HepG2 (cell line): ENCODE data around the gene NR2C1. TPM values are rescaled to one million over a fixed set of nuclear protein-coding genes. Genes with fewer than 3 reads are reported as not detected.

Experiments
- ATAC-seq: fragments of 200-7000 bp; cut with Tn5 transposase; 3 replicates; pipeline ENCODE4 v1.9.1; 2020; ENCODE audit warnings: mild to moderate bottlenecking, moderate library complexity
- BruUV-seq: library from RNA; stranded (reverse); fragments of 400-500 nt; replicated peaks from 2 replicates; lab custom pipeline; 2021; lab: Mats Ljungman, UMichigan
- CTCF ChIA-PET: fragments of 300-600 bp; formaldehyde crosslinking; extraction: SDS; loops from one replicate; lab custom pipeline; 2021; ENCODE audit warnings: low total read pairs, inconsistent platforms, low intra/inter-chr PET ratio; lab: Yijun Ruan, JAX
- POLR2A ChIA-PET: fragments of 350-600 bp; sonication (Branson Sonifier 250); formaldehyde crosslinking; loops from one replicate; lab custom pipeline; 2020; ENCODE audit warnings: antibody characterized with exemption, inconsistent platforms; lab: Yijun Ruan, JAX
- DNase-seq: peaks from one replicate; pipeline ENCODE4 v3.0.0-alpha.2; 2015; ENCODE audit warnings: low spot score
- FAIRE-seq: peaks from 3 replicates; lab custom pipeline; 2011; peaks lifted over from hg19 to GRCh38; lab: Jason Lieb, UNC
- H2AFZ ChIP-seq: one replicate; pipeline ENCODE4 v1.6.1; 2011; ENCODE audit warnings: low read length, inconsistent platforms
- H3K27ac ChIP-seq: fragments of 300-600 bp; 3 replicates; pipeline ENCODE4 v1.8.0; 2011; ENCODE audit warnings: mixed run types, mild to moderate bottlenecking, mixed read lengths, low read length, inconsistent platforms; ENCODE audit not compliant: insufficient read depth; ENCODE audit errors: extremely low read length
- H3K27me3 ChIP-seq, 2 experiments: fragments of 200-600 bp in 1 of 2; 2 replicates in 1 of 2; 3 replicates in 1 of 2; pipeline versions ENCODE4 v1.6.0 to v1.8.0; 2011; ENCODE audit warnings: low read length in 2 of 2, mild to moderate bottlenecking in 2 of 2, moderate library complexity in 2 of 2, inconsistent platforms in 1 of 2; ENCODE audit not compliant: insufficient read depth in 2 of 2, control insufficient read depth in 1 of 2
- H3K36me3 ChIP-seq, 2 experiments: fragments of 200-600 bp in 1 of 2; replicated peaks in 1 of 2; 2 replicates in 1 of 2; 3 replicates in 1 of 2; pipeline versions ENCODE4 v1.5.1 to v1.8.0; 2011; ENCODE audit warnings: low read length in 2 of 2, inconsistent platforms in 1 of 2; ENCODE audit not compliant: insufficient read depth in 2 of 2, control insufficient read depth in 1 of 2
- H3K4me1 ChIP-seq: 2 replicates; pipeline ENCODE4 v1.5.1; 2012; ENCODE audit warnings: low read length, inconsistent platforms; ENCODE audit not compliant: insufficient read depth
- H3K4me2 ChIP-seq: 2 replicates; pipeline ENCODE4 v1.6.0; 2011; ENCODE audit warnings: low read depth, low read length, inconsistent platforms
- H3K4me3 ChIP-seq, 3 experiments: fragments of 200-600 bp in 1 of 3; sonication (generic), shearing (Covaris generic) in 1 of 3; replicated peaks in 1 of 3; 2 replicates each; pipeline ENCODE4 v1.5.1; 2011 to 2016; ENCODE audit warnings: low read length in 3 of 3, inconsistent platforms in 2 of 3, low read depth in 2 of 3, mild to moderate bottlenecking in 2 of 3, control low read depth in 1 of 3, mixed read lengths in 1 of 3; ENCODE audit not compliant: insufficient read depth in 1 of 3
- H3K79me2 ChIP-seq: one replicate; pipeline ENCODE4 v1.6.1; 2011; ENCODE audit warnings: low read length, inconsistent platforms; ENCODE audit not compliant: insufficient read depth
- H3K9ac ChIP-seq: 2 replicates; pipeline ENCODE4 v1.6.0; 2011; ENCODE audit warnings: mild to moderate bottlenecking, low read depth, low read length, inconsistent platforms; ENCODE audit not compliant: insufficient read depth
- H3K9me3 ChIP-seq: 2 replicates; pipeline ENCODE4 v1.5.1; 2012; ENCODE audit warnings: mild to moderate bottlenecking, low read length
- H4K20me1 ChIP-seq: 2 replicates; pipeline ENCODE4 v1.6.0; 2011; ENCODE audit warnings: inconsistent platforms, mild to moderate bottlenecking, low read length, moderate library complexity; ENCODE audit not compliant: insufficient read depth
- CCDC6 ChIP-seq: sonication (generic); formaldehyde crosslinking; IDR thresholded peaks from 2 replicates; pipeline ENCODE4 v1.8.1; 2022; ENCODE audit warnings: mild to moderate bottlenecking, missing genetic modification reagents, moderate library complexity
- MED8 ChIP-seq: sonication (generic); formaldehyde crosslinking; IDR thresholded peaks from 2 replicates; pipeline ENCODE4 v1.8.1; 2023; ENCODE audit warnings: mild to moderate bottlenecking, missing genetic modification reagents; ENCODE audit not compliant: insufficient replicate concordance
- REPIN1 ChIP-seq: sonication (generic); formaldehyde crosslinking; IDR thresholded peaks from 2 replicates; pipeline ENCODE4 v1.8.0; 2022; ENCODE audit warnings: missing genetic modification reagents, low read depth, mild to moderate bottlenecking, borderline replicate concordance
- ZFP82 ChIP-seq: sonication (generic); formaldehyde crosslinking; IDR thresholded peaks from 2 replicates; pipeline ENCODE4 v1.5.1; 2020; ENCODE audit warnings: mild to moderate bottlenecking, missing genetic modification reagents, borderline replicate concordance
- ZNF337 ChIP-seq: sonication (generic); formaldehyde crosslinking; IDR thresholded peaks from 2 replicates; pipeline ENCODE4 v1.5.1; 2020; ENCODE audit warnings: missing genetic modification reagents, low read depth, mild to moderate bottlenecking, borderline replicate concordance
- WGBS: methylation state at CpG from one replicate; pipeline ENCODE4 v1.1.6; 2017; ENCODE audit warnings: low lambda C conversion rate; 5-methylcytosine and 5-hydroxymethylcytosine counted together
- in situ Hi-C: cut with HindIII; loops from 2 replicates; pipeline ENCODE4 v1.10.0; 2017; ENCODE audit warnings: low pct_unique_long_range_greater_than_20kb; ENCODE audit not compliant: extremely low pct_ligation_motif_present
- intact Hi-C: fragments of 100-400 bp; cut with micrococcal nuclease; formaldehyde crosslinking; loops from one replicate; pipeline ENCODE4 v1.10.0; 2022; ENCODE audit not compliant: unreplicated experiment
- polyA plus RNA-seq, 8 experiments: library from polyadenylated mRNA; depleted of rRNA in 3 of 8; stranded (reverse) in 7 of 8; unstranded in 1 of 8; fragments of >200 nt; fragmentation: Illumina TruSeq in 4 of 8; extraction: Trizol in 4 of 8; gene quantifications; 2 replicates each; pipeline versions ENCODE4 v1.2.1 to v1.2.3, GENCODE V29; 2011 to 2016; ENCODE audit warnings: low read depth in 4 of 8, missing spikeins in 1 of 8, mixed read lengths in 1 of 8; ENCODE audit not compliant: insufficient read depth in 1 of 8
- total RNA-seq, 5 experiments: library from RNA; depleted of rRNA; stranded (reverse); fragments of >200 nt; fragmentation: Illumina TruSeq; extraction: Trizol; gene quantifications; 2 replicates each; pipeline ENCODE4 v1.2.3, GENCODE V29; 2016; ENCODE audit warnings: low read depth in 1 of 5
- TF ChIP-seq, protein P1 (sequence below): sonication (generic); formaldehyde crosslinking; IDR thresholded peaks from 2 replicates; pipeline ENCODE4 v1.8.0; 2022; ENCODE audit warnings: missing genetic modification reagents, mild to moderate bottlenecking, moderate library complexity, borderline replicate concordance
- TF ChIP-seq, protein P2 (sequence below): sonication (generic); formaldehyde crosslinking; IDR thresholded peaks from 2 replicates; pipeline ENCODE4 v1.8.1; 2022; ENCODE audit warnings: mild to moderate bottlenecking, missing genetic modification reagents
- TF ChIP-seq, protein P3 (sequence below): IDR thresholded peaks from 2 replicates; pipeline ENCODE4 v1.6.1; 2016; ENCODE audit warnings: low read depth, missing genetic modification reagents, missing compliant biosample characterization
- TF ChIP-seq, protein P4 (sequence below): sonication (generic); formaldehyde crosslinking; IDR thresholded peaks from 2 replicates; pipeline ENCODE4 v1.4.0; 2020; ENCODE audit warnings: missing genetic modification reagents

The NR2C1 gene
- total and polyA plus RNA-seq, 2 of the 13 experiments (the other 11 are each of a cell fraction or from before 2014, with no cell fraction given), result 38.0 to 70.8 TPM

DNA sequence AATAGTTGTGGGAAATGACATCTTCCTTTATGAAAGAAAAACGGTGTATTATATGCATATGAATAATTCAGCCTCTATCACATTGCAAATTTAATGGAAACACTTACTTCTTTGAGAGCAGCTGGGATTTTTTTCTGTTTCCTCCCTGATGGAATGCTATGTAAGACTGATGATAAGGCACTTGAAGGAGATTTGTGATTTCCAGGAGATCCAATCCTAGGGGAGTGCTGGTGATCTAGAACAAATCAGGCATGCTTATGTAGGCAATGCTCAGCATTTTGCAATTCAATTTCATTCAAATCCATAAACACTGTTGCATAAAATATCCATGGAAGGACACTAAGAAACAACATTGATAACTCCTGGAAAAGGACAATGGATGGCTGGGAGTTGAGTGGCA, 16.0 kb upstream of the NR2C1 start (continued):
- no peak for TF ChIP-seq ZFP82 (CRISPR knock-in tag)
- TF ChIP-seq REPIN1 (CRISPR knock-in tag), result no peak
- TF ChIP-seq, protein P1, sequence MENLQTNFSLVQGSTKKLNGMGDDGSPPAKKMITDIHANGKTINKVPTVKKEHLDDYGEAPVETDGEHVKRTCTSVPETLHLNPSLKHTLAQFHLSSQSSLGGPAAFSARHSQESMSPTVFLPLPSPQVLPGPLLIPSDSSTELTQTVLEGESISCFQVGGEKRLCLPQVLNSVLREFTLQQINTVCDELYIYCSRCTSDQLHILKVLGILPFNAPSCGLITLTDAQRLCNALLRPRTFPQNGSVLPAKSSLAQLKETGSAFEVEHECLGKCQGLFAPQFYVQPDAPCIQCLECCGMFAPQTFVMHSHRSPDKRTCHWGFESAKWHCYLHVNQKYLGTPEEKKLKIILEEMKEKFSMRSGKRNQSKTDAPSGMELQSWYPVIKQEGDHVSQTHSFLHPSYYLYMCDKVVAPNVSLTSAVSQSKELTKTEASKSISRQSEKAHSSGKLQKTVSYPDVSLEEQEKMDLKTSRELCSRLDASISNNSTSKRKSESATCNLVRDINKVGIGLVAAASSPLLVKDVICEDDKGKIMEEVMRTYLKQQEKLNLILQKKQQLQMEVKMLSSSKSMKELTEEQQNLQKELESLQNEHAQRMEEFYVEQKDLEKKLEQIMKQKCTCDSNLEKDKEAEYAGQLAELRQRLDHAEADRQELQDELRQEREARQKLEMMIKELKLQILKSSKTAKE (CRISPR knock-in tag), result no peak

DNA sequence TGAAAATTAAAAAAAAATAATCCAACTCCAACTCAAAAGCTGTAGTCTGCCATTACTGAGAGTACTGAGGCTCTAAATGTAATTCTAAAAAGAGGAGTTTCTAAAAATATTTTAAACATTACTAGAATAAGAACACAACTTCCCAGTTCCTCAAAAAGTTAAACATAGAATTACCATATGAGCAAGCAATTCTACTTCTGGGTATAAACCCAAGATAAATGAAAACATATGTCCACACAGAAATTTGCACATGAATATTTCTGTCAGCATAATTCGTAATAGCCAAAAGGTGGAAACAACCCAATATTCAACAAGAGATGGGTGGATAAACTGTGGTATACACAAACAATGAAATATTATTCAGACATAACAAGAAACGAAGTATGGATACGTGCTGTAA, 15.0 kb upstream of the NR2C1 start:
- intact Hi-C loops (no loop called here), in situ Hi-C loops (no loop called here)
- ATAC-seq, result no peak
- TF ChIP-seq, protein P2, sequence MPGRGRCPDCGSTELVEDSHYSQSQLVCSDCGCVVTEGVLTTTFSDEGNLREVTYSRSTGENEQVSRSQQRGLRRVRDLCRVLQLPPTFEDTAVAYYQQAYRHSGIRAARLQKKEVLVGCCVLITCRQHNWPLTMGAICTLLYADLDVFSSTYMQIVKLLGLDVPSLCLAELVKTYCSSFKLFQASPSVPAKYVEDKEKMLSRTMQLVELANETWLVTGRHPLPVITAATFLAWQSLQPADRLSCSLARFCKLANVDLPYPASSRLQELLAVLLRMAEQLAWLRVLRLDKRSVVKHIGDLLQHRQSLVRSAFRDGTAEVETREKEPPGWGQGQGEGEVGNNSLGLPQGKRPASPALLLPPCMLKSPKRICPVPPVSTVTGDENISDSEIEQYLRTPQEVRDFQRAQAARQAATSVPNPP (CRISPR knock-in tag), result no peak
- no peak for TF ChIP-seq CCDC6
- TF ChIP-seq, protein P3, sequence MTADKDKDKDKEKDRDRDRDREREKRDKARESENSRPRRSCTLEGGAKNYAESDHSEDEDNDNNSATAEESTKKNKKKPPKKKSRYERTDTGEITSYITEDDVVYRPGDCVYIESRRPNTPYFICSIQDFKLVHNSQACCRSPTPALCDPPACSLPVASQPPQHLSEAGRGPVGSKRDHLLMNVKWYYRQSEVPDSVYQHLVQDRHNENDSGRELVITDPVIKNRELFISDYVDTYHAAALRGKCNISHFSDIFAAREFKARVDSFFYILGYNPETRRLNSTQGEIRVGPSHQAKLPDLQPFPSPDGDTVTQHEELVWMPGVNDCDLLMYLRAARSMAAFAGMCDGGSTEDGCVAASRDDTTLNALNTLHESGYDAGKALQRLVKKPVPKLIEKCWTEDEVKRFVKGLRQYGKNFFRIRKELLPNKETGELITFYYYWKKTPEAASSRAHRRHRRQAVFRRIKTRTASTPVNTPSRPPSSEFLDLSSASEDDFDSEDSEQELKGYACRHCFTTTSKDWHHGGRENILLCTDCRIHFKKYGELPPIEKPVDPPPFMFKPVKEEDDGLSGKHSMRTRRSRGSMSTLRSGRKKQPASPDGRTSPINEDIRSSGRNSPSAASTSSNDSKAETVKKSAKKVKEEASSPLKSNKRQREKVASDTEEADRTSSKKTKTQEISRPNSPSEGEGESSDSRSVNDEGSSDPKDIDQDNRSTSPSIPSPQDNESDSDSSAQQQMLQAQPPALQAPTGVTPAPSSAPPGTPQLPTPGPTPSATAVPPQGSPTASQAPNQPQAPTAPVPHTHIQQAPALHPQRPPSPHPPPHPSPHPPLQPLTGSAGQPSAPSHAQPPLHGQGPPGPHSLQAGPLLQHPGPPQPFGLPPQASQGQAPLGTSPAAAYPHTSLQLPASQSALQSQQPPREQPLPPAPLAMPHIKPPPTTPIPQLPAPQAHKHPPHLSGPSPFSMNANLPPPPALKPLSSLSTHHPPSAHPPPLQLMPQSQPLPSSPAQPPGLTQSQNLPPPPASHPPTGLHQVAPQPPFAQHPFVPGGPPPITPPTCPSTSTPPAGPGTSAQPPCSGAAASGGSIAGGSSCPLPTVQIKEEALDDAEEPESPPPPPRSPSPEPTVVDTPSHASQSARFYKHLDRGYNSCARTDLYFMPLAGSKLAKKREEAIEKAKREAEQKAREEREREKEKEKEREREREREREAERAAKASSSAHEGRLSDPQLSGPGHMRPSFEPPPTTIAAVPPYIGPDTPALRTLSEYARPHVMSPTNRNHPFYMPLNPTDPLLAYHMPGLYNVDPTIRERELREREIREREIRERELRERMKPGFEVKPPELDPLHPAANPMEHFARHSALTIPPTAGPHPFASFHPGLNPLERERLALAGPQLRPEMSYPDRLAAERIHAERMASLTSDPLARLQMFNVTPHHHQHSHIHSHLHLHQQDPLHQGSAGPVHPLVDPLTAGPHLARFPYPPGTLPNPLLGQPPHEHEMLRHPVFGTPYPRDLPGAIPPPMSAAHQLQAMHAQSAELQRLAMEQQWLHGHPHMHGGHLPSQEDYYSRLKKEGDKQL (CRISPR knock-in tag), result no peak
- no peak for TF ChIP-seq MED8 (CRISPR knock-in tag)
- TF ChIP-seq, protein P4, sequence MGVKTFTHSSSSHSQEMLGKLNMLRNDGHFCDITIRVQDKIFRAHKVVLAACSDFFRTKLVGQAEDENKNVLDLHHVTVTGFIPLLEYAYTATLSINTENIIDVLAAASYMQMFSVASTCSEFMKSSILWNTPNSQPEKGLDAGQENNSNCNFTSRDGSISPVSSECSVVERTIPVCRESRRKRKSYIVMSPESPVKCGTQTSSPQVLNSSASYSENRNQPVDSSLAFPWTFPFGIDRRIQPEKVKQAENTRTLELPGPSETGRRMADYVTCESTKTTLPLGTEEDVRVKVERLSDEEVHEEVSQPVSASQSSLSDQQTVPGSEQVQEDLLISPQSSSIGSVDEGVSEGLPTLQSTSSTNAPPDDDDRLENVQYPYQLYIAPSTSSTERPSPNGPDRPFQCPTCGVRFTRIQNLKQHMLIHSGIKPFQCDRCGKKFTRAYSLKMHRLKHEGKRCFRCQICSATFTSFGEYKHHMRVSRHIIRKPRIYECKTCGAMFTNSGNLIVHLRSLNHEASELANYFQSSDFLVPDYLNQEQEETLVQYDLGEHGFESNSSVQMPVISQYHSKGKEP, result no peak
- TF ChIP-seq ZNF337, result no peak

More for the DNA sequence above, 15.0 kb upstream of the NR2C1 start:
- Histone ChIP-seq H3K79me2 (no peaks in the 10 kb centered on the region), H3K9me3 (no peaks in the 10 kb centered on the region), H3K4me3 (no peak overlapping the region), H3K27me3 (no peaks in the 10 kb centered on the region), H2AFZ (no peak overlapping the region), H3K4me1 (peaks cover 13% of the 10 kb centered on the region), H3K4me2 (no peak overlapping the region), H3K27ac (no peak overlapping the region), H3K9ac (no peak overlapping the region), H4K20me1 (no peaks in the 10 kb centered on the region), H3K36me3 (no peaks in the 10 kb centered on the region)
- BruUV-seq, result no TSS peak
- FAIRE-seq (no peak), DNase-seq (no peak)
- WGBS, result 76% methylated on average over 3 of the region's 3 CpGs
- POLR2A ChIA-PET, result no interaction called here
- CTCF ChIA-PET, result no interaction called here
